Eye (tissue), 1 donor: ENCODE results near the gene ZEB2.

Experiments
- DNase-seq: peaks from one replicate; pipeline ENCODE4 v3.0.0-alpha.2; 2015

The ZEB2 gene

DNA sequence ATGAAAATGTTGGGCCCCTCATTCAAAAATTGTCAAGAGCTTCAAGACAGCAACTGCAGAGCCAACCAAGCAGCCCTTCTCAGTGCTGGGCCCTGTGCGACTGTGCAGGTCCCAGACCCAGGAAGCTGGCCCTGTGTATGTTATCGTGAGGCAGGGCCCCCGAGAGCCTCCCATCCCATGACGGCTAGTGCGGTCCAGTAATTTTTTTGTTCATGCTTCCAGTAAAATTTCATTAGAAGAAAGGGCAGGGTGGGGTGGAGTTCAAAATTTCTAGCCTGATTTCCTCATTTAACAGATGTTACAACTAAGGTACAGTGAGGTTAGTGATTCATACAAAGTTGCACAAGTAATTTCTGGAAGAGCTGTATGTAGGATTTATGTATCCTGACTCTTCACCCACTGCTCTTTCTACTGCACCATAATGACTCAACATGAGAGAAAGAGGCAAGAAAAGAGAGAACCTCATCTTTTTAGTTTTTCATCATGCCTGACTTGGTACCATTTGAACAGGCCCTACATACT is 105.5 kb downstream of the ZEB2 start:
- DNase-seq: no peak

DNA sequence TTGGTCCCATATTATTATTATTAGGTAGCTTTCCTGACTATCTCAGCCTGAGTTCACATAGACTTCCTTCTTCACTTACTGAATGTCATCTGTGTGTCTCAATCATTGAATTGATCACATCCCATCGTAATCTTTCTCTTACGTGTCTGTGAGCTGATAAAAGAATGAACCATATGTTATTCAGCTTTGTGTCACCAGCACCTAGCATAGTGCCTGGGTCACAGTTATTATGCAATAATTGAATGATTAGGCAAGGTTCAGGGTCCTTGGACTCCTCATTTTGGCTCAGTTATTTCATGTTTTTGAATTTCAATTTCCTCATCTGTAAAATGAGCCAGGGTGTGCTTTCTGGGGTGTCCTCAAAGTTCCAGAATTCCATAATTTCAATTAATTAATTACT is 107.2 kb downstream of the ZEB2 start:
- no peak for DNase-seq

DNA sequence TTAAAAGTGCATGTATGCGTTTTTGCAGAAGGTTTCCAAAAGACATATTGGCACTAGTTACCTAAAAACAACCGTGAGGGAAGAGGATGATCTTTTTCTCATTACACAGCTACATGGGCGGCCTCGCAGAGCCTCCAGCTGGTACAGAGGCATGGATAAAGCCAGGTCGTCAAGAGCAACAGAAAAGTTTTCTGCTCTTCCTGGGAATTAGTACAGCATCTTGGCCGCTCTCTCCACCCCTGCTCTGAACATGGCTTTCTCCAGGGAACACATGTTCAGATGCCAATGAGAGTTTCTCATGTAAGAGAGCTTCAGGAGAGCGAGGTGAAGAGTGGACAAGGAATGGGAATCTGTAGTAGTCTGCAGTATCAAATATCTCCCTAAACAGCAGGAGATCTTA is 108.4 kb downstream of the ZEB2 start:
- DNase-seq: no peak

DNA sequence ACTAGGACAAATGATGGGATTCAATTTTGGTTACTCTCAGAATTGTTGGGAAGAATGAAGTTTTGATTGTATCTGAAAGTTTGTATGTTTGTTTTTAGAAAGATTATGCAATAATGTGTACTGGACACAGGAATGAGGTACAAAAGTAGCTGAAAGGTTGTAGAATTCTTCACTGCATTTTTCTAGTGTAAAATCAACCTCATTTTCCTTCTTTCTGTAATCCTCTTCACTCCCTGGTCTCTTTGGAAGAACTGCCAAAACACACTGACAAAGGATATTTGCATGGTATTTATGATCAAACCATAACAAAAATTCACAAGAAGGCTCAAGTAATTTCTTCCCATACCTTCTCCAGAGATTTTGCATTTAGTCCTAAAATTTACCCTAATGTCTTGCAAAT is 110.7 kb downstream of the ZEB2 start:
- no peak for DNase-seq

DNA sequence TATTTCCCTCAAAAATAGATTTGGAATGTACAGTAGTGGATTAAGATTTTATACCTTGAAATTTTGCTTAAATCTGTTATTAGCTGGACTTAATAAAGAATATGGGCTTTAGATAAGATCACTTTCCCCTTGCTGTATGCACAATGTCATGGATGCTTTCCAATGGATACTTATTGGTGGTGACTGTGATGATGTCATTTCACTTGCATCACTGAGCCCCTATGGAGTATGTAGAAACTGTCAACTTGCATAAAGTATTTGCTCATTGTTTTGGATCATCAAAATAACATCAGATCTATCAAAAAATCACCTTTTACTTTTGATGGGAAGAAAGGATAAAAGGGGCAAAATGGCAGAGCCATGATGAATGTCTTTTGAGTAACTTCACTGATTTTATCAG is 112.7 kb downstream of the ZEB2 start:
- no peak for DNase-seq

DNA sequence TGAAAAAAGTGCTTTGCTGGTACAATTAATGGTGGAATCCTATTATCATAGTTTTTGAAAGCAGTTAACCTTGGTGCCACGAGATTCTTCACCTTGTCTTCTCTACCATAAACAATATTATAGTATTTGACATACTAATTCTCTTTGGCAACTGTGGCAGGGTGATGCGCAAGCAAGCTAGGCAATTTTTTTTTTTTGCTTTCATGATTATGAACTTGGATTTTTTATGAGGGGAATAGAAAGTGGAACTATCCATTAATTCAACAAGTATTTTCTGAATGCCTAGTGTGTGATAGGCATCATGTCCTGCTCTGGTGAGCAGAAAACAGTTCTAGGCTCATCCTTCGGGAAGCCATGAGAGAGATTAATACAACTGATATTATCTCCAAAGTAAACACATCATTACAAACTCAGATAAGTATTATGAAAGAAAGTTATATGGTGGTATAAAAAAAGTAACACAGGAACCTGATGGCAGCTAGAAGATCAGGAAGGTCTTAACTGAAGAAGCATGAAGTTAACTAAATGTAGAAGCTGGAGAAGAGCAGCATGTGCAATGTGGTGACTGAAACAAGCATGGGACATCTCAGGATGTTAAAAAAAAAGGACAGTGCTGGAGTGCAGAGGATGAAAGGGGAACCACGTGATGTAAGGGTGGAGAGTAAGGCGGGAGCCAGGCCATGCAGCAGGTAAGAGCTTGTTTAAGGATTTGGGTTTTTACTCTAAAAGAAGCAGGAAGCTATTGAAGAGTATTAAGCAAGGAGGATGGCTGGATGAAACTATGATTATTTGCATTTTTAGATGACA is 113.7 kb downstream of the ZEB2 start:
- DNase-seq: no peak

DNA sequence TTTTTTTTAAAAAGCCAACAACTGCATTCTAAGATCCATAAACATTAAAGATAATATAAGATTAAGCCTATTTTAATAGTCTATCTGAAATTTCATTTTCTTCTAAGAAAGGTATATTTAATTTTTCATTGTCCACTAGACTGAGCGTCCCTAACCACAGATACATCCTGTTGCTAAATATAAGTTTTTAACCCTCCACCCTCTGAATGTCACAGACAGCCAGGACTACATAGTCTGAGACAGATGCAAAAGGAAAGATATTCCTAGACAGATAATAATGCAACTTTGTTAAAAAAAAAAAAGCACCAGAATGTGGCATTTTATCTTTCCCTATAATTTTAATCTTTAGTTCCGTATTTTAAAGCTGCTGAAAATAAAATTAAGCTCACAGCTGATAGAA is 114.6 kb downstream of the ZEB2 start:
- DNase-seq: no peak

DNA sequence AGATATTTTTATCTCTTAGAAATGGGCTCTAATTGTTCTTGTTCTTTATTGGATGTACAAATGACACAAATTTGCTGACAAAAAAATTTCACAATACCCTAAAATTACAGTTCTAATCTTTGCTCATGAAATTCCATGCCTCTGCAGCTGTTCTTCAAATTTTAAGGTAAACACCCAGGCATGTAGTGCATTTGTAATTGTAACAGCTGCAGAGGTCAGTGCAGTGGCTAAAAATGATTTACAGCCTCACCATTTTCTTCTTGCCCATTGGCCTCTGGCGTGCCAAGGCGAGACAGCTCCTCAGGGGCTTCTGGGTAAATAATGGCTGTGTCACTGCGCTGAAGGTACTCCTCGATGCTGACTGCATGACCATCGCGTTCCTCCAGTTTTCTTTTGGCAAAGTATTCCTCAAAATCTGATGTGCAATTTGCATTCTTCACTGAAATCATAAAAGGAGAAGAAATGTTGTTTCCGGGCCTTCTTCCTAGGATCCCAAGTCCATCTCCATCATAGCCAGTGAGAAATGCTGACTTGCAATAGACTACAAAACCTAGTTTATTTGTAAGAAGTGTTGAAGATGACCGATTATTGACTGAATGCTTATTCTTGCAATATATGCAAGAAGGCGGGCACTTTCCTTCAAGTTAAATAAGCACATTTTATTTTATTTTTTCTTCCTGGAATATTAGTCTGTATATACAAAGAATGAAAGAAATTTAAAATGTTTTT is 115.2 kb downstream of the ZEB2 start:
- DNase-seq: no peak

DNA sequence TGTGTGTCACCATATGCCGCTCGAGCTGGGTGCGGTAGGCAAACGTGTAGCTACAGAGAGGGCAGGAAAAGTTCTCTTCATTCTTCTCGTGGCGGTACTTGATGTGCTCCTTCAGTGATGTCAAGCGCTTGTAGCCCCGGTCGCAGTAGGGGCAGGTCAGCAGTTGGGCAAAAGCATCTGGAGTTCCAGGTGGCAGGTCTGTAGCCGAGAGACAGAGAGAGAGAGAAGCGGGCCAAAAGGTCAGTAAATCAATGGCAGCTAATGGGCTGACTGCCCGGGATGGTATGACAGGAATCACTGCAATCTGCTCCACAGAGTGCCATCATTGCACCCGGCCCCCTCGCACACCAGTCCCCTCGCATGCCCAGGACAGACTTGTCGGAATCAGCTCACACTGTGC is 116.0 kb downstream of the ZEB2 start:
- peak; percentile 76 for DNase-seq

DNA sequence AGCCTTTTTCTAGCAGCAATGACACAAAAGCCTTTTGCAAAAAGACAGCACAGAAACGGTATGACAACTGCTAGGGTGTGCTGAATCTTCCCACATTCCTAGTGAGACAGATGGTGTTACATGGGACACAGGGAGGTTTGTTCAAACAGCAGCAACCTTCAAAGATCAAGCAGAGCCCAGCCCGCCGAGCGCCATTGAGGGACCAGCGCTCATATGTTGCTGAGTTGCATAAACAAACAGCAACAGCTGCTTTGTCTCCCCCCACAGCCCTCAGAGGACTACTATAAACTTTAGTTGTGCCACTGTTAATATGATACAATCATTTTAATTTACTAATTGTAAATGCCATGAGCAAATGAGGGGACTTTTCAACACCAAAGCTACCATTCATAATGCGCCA is 117.7 kb downstream of the ZEB2 start:
- DNase-seq: peak; percentile 53

DNA sequence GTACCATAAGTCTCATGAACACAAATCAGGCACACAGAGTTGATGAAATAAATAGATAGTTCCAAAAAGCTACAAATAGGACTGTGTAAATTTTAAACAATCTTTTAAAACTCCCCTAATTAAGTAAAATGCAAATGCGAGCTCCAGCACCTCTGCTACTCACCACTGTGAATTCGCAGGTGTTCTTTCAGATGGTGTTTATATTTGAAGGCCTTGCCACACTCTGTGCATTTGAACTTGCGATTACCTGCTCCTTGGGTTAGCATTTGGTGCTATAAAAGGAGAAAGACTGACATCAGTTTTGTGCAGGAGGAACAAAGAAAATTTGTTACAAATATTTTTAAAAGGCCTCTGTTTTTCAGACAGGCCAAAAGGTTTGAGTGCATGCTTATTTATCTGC is 118.9 kb downstream of the ZEB2 start:
- DNase-seq: no peak

DNA sequence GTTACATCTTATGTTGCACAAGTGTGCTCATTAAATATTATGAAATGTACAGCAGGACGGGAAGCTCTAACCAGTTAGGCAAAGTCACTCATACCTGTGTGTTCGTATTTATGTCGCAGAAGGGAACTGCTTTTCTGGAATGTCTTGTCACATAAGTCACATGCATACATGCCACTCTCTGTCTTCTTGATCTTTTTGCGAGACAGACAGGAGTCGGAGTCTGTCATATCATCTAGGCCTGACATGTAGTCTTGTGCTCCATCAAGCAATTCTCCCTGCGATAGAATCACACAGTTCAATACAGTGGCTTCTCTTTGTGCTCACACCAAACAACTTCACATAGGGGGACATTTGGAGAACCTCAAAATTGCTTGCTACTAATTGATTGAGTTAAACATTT is 123.6 kb downstream of the ZEB2 start:
- no peak for DNase-seq

DNA sequence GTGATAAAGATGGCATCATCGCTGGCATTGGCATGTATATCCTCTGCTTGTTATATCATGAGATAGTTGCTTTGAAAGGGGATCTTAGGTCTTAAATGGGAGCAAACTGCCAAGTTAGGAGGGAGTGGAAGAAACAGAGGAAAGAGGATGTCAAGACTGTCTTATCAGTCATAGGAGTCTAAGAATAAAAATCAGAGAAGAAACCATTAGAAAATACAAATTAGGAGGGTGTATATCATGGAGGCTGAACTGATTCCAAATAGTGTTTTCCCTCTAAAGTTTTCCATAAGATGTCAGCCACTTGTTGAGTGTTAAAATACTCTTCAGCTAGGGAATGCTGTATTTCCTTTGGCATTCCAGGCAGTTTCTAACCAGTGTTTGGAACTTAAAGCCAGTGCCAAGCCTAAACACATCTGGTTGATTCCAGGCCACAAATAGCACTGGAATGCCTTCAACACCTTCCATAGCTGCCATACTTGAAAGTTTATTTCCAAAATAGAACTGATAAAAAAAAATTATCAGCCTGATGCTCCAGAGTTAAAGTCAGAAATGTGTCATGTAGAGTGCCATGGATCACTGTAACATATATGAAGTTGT is 129.4 kb downstream of the ZEB2 start:
- DNase-seq: no peak

DNA sequence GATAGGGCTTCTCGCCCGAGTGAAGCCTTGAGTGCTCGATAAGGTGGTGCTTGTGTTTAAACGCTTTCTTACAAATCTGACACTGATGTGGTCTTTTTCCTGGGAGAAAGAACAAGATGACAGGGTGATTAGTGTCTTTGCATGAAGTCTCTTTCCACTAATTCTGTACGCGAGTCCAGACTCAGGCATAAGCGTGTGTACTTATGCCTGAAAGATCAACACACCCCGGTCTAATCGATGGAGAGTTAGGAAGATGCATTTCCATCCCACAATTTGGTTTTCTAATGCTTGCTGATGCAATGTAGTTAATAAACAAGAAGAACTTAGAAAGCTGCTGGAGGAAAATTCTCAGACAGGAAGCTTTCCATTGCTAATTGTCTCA is 130.0 kb downstream of the ZEB2 start:
- DNase-seq: no peak

DNA sequence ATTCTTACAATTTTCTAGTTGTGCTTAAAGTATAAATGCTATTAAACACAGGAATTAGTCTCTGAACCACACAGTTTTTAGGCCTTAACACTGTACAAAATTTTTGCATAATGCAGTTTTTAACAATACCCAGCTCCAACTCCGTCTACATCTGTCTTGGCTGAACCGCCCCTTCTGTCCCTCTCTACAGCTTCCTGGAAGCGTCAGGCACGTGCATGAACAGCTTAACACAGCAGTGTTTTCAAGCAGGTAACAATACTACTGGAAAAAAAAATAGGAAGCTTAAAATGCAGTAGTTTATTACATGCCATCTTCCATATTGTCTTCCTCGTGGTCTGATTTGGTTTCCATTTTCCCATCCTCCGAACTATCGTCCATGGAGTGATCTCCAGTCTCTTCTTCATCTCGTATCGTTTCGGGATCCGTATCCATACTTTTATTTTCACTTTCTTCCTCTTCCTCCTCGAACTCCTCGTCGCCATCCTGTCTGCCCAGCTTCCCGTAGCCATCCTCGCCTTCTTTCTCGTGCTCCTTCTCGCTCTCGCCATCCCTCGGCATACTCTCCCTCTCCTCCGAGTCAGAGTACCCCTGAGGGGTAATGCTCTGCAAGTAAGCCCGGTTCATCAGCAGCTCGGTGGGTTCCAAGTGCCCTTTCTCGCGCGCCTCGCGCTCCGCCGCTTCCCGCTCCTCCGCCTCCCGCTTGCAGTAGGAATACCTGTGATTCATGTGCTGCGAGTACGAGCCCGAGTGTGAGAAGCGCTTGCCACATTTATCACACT is 130.6 kb downstream of the ZEB2 start:
- DNase-seq: no peak

DNA sequence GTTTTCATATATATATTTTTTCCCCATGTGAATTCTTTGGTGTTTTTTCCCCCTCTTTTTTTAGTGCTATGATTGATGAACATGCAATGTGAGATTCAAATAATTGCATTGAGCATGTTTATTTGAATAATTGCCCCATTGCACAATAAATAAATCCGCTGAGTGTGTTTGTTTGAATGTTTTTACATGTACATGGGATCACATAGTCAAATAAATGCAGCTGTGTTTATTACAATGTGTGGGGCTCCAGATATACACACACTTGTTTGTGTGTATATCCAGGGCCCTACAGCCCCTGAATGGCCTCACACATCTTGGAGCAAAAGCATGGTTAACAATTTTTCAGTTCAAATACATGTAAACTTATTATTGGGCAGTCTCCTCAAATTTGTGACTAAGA is 134.5 kb downstream of the ZEB2 start:
- no peak for DNase-seq

DNA sequence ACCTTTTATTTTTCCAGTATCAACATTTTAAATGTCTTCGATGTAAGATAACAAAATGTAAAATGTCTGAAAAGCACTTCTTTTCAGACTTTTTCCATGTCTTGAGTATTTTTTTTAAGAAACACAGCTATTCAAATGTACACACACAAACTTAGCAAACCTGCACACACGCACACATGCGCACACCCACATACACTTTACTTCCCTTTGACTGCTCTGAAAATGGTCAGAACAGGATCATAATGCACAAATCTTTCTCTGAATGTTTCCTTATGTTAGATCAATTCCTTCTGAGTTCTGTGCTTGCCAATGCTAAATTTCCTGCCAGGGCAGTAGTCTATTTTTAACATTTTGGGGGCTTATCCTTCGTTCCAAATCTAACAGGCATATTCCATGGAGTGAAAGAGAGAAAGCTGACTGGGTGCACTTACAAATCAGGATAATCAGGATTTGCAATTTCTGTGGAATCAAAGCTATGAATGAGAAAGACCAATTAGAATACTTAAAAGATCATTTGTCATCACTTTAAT is 136.3 kb downstream of the ZEB2 start:
- no peak for DNase-seq

DNA sequence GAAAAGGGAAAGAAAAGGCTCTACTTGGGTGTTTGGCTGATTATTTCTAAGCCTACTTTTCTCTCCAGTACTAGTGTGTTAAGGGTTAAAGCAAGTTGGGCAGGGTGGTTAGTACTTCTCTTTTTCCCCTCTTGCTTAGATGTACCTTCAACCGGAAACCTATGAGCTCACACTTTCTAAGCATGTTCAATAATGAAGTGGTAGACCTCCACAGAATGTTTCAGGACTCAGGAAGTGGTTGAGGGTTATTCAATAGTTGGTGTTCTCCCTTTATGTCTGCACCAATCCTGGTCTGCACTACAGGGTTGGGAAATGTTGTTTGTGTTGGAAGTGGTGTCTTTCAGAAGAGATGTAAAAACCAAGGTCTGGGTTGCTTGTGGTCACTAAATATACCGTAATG is 137.1 kb downstream of the ZEB2 start:
- DNase-seq: no peak

DNA sequence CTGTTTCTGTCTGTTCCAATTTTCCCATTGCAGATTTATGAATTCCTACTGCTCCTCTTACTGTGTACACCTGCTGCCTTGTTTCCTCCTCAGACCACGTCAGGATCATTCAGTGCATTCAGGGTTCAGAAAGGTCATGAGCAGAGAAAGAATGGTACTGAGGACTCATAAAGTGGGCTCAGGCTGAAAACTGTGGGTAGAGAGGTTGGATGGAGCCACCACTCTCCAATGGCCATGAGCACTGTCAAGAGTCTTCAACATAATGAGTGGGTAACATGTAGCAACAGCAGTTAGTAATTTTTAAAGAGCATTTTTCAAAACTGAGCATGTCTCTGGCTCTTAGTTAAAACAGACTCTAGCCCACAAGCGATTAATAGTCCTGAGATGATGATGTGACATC is 138.2 kb downstream of the ZEB2 start:
- no peak for DNase-seq

DNA sequence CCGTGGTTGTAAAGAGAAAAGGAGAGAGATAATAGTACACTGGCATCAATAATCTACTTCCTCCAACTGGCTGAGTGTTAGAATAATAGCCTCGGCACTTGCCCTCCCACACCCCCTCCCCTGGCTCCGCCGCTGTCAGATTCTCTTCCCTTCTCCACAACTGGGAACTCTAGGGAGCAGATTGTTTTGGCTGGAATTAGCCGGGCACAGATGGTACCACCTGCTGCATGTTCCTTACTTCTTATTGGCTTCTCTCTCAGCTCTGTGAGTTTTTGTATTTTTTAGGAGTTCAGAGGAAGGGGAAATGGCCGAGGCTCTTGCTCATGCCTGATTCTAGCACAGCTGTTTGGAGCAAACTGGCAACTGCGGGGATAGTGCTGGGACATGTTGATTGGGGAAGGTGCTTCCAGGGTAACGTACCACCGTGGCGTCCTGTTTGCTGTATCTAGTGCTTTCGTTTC is 140.0 kb downstream of the ZEB2 start:
- DNase-seq: peak; percentile 67

DNA sequence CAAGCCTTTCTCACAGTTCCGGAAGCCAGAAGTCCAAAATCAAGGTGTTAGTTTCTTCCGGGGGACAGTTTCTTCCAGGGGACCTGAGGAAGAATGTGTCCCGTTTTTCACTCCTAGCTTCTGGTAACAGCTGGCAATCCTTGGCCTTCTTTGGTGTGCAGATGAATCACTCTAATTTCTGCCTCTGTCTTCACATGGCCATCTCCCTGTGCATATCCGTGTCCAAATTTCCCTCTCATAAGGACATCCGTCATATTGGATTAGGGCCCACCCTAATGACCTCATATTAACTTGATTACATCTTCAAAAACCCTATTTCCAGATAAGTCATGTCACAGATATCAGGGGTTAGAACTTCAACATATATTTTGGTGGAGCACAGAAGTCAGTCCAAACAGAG is 141.4 kb downstream of the ZEB2 start:
- DNase-seq: no peak

DNA sequence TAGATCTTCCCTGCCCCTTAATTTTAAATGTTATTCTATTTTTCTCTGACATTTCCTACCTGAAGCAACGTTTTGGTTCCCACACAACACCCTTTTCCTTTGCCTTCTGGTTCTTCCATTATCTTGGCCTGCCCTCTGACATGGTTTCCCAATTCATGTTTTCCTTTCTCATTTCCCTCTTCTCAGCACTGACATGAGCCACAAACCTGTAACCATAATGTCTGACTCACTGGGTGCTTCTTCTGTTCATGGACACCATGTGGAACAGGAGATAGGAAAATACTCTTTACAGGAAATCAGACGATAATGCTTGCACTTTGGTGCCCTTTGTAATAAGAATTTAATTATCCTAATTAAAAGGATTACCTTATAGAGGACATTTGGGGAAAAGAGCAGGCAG is 142.0 kb downstream of the ZEB2 start:
- DNase-seq: no peak

DNA sequence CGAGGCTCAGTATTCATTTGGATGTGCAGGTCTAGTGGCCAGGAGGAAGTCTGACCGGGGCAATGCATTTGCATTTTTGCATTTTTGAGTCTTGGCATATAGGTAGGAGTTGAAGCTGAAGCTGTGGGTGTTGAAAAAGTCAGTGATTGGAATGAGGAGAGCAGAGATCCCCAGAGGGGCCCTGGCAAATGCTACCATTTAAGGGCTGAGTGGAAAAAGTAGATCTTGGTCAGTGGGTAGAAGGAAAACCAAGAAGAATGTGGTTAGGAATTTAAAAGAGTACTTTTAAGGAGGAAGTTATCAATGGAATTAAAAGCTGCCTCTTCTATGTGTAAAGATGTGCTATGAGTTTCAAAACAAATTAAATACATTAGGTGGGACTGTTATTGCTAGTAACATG is 143.0 kb downstream of the ZEB2 start:
- DNase-seq: no peak
